Activated T-cell treated with anti-CD3 and anti-CD28 coated beads, Interleukin-2, amount 50 U/mL, for 1 hour (primary cell): Measurements from ENCODE around the gene SERBP1.
"Not testable (repeated sequence)": the region's sequence is repeated elsewhere in the genome, so short reads cannot be mapped to it uniquely, and the experiment has no call there.

ENCODE experiments used
- DNase-seq: peaks from one replicate; pipeline ENCODE4 v3.0.0-alpha.2; 2020

SERBP1 gene

GRCh38 chr1:67430358-67431155 lies at the start of gene SERBP1:
TSS of gene SERBP1 (minus strand) at chr1:67430402. CDS start at chr1:67430300, 102 bp downstream.
- peak; percentile 94 for DNase-seq

GRCh38 chr1:67479146-67479891 lies 49.1 kb upstream of the SERBP1 start:
- DNase-seq: no peak

GRCh38 chr1:67476906-67477305 lies 46.7 kb upstream of the SERBP1 start:
- DNase-seq: no peak

GRCh38 chr1:67476006-67476482 lies 45.8 kb upstream of the SERBP1 start:
- no peak for DNase-seq

- DNase-seq: no peak
Measured at GRCh38 chr1:67472056-67472455, 41.9 kb upstream of the SERBP1 start.

- DNase-seq: no peak
Measured at GRCh38 chr1:67469431-67469830, 39.2 kb upstream of the SERBP1 start.

GRCh38 chr1:67468066-67468718 lies 38.0 kb upstream of the SERBP1 start:
- no peak for DNase-seq

- no peak for DNase-seq
Measured at GRCh38 chr1:67465375-67465774, 35.2 kb upstream of the SERBP1 start.

- DNase-seq: no peak
Measured at GRCh38 chr1:67464746-67465145, 34.5 kb upstream of the SERBP1 start.

- no peak for DNase-seq
Measured at GRCh38 chr1:67464058-67464457, 33.9 kb upstream of the SERBP1 start.

GRCh38 chr1:67463298-67463955 lies 33.2 kb upstream of the SERBP1 start:
- no peak for DNase-seq

GRCh38 chr1:67460676-67461500 lies 30.7 kb upstream of the SERBP1 start:
- DNase-seq: no peak

- no peak for DNase-seq
Measured at GRCh38 chr1:67459068-67459467, 28.9 kb upstream of the SERBP1 start.

GRCh38 chr1:67458663-67459062 lies 28.5 kb upstream of the SERBP1 start:
- no peak for DNase-seq

- no peak for DNase-seq
Measured at GRCh38 chr1:67457247-67457646, 27.0 kb upstream of the SERBP1 start.

GRCh38 chr1:67451815-67452214 lies 21.6 kb upstream of the SERBP1 start:
- no peak for DNase-seq

- DNase-seq: no peak
Measured at GRCh38 chr1:67451356-67451755, 21.2 kb upstream of the SERBP1 start.

GRCh38 chr1:67446893-67447292 lies 16.7 kb upstream of the SERBP1 start:
- DNase-seq: no peak

- DNase-seq: not testable (repeated sequence)
Measured at GRCh38 chr1:67446014-67446413, 15.8 kb upstream of the SERBP1 start.

- no peak for DNase-seq
Measured at GRCh38 chr1:67441739-67442281, 11.6 kb upstream of the SERBP1 start.

- no peak for DNase-seq
Measured at GRCh38 chr1:67441183-67441582, 11.0 kb upstream of the SERBP1 start.

GRCh38 chr1:67440339-67440738 lies 10.1 kb upstream of the SERBP1 start:
- DNase-seq: no peak
